ENCODE results near the gene OCRL. TPM values are rescaled to one million over a fixed set of nuclear protein-coding genes. Genes with fewer than 3 reads are reported as not detected.

OCRL gene
- total and polyA plus RNA-seq, 2 of the 13 experiments (the other 11 are each of a cell fraction or from before 2014, with no cell fraction given), result 13.4 to 32.0 TPM

DNA sequence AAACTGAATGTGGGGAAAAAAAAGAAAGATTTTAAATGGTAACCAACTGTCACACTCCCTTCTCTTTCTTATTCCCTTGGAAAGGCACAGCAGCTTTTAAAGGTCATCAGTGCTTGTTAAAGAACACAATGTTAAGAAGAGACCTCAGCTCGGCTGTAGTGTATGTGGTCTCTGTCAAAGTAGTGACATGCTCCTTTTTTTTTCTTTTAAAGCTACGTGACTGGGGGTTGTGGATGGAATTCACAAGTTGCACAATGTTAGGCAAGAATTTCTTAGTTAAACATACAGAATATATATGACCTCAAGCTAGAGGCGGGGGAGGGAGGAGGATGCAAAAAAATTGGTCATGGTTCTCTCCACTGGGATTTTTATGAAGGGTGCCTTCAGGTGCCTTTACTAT, 45.6 kb downstream of the OCRL start (continued):
- TF ChIP-seq ZMYM3 (CRISPR knock-in tag; IDR thresholded peaks at IDR 0.05) (no peak), HNRNPH1 (optimal IDR thresholded peaks at IDR 0.05; ENCODE audit: low read depth, low read length) (no peak), MAFK (conservative IDR thresholded peaks at IDR 0.05 in 1 of 2, IDR thresholded peaks at IDR 0.05 in 1 of 2; ENCODE audit: low read length in 2 of 2) (no peak), SYNCRIP (IDR thresholded peaks at IDR 0.05; ENCODE audit: insufficient read depth, low read depth, low read length) (no peak), SNRNP70 (IDR thresholded peaks at IDR 0.05; ENCODE audit: low read depth, low read length) (no peak), ZNF329 (CRISPR knock-in tag; IDR thresholded peaks at IDR 0.05; ENCODE audit: low read depth) (no peak), CBX2 (IDR thresholded peaks at IDR 0.05; ENCODE audit: low read depth, low read length) (no peak), CBX2 (CRISPR knock-in tag; IDR thresholded peaks at IDR 0.05; ENCODE audit: low read depth) (no peak), TGIF2 (CRISPR knock-in tag; IDR thresholded peaks at IDR 0.05) (0 out of 2 replicates have a peak, but pooled peaks have one; percentile 52), ZSCAN30 (CRISPR knock-in tag; IDR thresholded peaks at IDR 0.05) (no peak), RNF2 (conservative IDR thresholded peaks at IDR 0.05; ENCODE audit: low read depth) (no peak), NR2C2 (CRISPR knock-in tag; IDR thresholded peaks at IDR 0.05; ENCODE audit: borderline replicate concordance) (no peak), FOXA3 (CRISPR knock-in tag; IDR thresholded peaks at IDR 0.05) (peak; percentile 69; the same call in 1 of the 2 replicates), MIXL1 (CRISPR knock-in tag; IDR thresholded peaks at IDR 0.05) (no peak), ZNF672 (CRISPR knock-in tag; IDR thresholded peaks at IDR 0.05) (no peak), NFATC3 (CRISPR knock-in tag; IDR thresholded peaks at IDR 0.05) (no peak), ZNF234 (CRISPR knock-in tag; conservative IDR thresholded peaks at IDR 0.05) (no peak)
- TF ChIP-seq, protein P1, sequence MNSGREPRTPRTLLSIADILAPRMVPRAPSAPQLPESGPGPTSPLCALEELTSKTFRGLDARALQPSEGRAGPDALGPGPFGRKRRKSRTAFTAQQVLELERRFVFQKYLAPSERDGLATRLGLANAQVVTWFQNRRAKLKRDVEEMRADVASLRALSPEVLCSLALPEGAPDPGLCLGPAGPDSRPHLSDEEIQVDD (CRISPR knock-in tag; IDR thresholded peaks at IDR 0.05; ENCODE audit: borderline replicate concordance), result no peak
- TF ChIP-seq, protein P2, sequence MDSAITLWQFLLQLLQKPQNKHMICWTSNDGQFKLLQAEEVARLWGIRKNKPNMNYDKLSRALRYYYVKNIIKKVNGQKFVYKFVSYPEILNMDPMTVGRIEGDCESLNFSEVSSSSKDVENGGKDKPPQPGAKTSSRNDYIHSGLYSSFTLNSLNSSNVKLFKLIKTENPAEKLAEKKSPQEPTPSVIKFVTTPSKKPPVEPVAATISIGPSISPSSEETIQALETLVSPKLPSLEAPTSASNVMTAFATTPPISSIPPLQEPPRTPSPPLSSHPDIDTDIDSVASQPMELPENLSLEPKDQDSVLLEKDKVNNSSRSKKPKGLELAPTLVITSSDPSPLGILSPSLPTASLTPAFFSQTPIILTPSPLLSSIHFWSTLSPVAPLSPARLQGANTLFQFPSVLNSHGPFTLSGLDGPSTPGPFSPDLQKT (CRISPR knock-in tag; IDR thresholded peaks at IDR 0.05; ENCODE audit: borderline replicate concordance), result no peak
- TF ChIP-seq, protein P3, sequence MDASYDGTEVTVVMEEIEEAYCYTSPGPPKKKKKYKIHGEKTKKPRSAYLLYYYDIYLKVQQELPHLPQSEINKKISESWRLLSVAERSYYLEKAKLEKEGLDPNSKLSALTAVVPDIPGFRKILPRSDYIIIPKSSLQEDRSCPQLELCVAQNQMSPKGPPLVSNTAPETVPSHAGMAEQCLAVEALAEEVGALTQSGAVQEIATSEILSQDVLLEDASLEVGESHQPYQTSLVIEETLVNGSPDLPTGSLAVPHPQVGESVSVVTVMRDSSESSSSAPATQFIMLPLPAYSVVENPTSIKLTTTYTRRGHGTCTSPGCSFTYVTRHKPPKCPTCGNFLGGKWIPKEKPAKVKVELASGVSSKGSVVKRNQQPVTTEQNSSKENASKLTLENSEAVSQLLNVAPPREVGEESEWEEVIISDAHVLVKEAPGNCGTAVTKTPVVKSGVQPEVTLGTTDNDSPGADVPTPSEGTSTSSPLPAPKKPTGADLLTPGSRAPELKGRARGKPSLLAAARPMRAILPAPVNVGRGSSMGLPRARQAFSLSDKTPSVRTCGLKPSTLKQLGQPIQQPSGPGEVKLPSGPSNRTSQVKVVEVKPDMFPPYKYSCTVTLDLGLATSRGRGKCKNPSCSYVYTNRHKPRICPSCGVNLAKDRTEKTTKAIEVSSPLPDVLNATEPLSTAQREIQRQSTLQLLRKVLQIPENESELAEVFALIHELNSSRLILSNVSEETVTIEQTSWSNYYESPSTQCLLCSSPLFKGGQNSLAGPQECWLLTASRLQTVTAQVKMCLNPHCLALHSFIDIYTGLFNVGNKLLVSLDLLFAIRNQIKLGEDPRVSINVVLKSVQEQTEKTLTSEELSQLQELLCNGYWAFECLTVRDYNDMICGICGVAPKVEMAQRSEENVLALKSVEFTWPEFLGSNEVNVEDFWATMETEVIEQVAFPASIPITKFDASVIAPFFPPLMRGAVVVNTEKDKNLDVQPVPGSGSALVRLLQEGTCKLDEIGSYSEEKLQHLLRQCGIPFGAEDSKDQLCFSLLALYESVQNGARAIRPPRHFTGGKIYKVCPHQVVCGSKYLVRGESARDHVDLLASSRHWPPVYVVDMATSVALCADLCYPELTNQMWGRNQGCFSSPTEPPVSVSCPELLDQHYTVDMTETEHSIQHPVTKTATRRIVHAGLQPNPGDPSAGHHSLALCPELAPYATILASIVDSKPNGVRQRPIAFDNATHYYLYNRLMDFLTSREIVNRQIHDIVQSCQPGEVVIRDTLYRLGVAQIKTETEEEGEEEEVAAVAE (CRISPR knock-in tag; IDR thresholded peaks at IDR 0.05; ENCODE audit: borderline replicate concordance), result no peak
- TF ChIP-seq, protein P4, sequence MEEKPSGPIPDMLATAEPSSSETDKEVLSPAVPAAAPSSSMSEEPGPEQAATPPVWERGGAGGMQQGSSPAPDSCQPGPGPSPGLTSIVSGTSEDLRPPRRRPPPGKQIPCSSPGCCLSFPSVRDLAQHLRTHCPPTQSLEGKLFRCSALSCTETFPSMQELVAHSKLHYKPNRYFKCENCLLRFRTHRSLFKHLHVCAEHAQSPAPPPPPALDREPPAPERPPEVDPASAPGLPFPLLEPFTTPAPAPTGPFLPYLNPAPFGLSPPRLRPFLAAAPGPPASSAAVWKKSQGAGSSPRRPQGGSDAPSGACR (CRISPR knock-in tag; IDR thresholded peaks at IDR 0.05), result no peak
- TF ChIP-seq, protein P5, sequence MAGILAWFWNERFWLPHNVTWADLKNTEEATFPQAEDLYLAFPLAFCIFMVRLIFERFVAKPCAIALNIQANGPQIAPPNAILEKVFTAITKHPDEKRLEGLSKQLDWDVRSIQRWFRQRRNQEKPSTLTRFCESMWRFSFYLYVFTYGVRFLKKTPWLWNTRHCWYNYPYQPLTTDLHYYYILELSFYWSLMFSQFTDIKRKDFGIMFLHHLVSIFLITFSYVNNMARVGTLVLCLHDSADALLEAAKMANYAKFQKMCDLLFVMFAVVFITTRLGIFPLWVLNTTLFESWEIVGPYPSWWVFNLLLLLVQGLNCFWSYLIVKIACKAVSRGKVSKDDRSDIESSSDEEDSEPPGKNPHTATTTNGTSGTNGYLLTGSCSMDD (CRISPR knock-in tag; IDR thresholded peaks at IDR 0.05), result no peak

All from HepG2 (cell line).